ENCODE measurements around the gene SEPTIN11.

DNA sequence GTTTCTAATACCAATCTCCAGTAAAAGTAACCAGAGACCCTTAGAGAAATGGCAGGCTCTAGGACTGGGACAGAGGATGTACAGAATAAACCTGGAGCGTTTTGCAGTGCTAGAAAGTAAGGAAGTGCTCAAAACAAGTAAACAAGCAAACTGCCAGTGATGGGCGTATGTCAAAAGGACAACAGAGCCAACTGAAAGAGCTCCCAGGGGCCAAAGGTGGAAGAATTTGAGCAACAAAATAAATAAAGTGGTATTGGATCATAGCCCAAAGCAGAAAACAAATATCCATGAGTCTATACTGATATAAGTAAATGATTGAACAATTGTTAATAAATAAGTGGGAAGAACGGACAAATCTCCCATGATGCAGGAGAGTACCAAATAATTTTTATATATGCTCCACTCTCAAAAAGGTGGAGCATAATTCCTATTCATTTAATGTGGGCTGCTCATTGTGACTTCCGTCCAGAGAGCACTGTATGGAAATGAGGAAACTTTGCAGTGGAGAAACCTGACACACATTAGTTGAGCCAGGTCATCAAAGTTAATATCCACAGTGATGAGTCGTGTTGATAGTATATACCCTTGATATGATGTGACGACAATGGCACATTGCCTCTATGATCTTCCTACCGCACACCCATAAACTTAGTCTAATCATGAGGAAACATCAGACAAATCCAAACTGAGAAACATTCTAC lies 17.8 kb upstream of the SEPTIN11 start:
- TF ChIP-seq ZBTB21 (tag by site-specific recombination; IDR thresholded peaks at IDR 0.05) (no peak), ZNF274 (IDR thresholded peaks at IDR 0.05; ENCODE audit: low read length) (no peak), ZNF274 (tag by site-specific recombination; IDR thresholded peaks at IDR 0.05; ENCODE audit: borderline replicate concordance) (no peak), SP2 (tag by site-specific recombination; IDR thresholded peaks at IDR 0.05) (no peak), ELK4 (IDR thresholded peaks at IDR 0.05; ENCODE audit: borderline replicate concordance, low read depth, low read length) (no peak), ZNF660 (tag by site-specific recombination; IDR thresholded peaks at IDR 0.05) (no peak), REST (tag by site-specific recombination; IDR thresholded peaks at IDR 0.05) (no peak)
- TF ChIP-seq, protein P1, sequence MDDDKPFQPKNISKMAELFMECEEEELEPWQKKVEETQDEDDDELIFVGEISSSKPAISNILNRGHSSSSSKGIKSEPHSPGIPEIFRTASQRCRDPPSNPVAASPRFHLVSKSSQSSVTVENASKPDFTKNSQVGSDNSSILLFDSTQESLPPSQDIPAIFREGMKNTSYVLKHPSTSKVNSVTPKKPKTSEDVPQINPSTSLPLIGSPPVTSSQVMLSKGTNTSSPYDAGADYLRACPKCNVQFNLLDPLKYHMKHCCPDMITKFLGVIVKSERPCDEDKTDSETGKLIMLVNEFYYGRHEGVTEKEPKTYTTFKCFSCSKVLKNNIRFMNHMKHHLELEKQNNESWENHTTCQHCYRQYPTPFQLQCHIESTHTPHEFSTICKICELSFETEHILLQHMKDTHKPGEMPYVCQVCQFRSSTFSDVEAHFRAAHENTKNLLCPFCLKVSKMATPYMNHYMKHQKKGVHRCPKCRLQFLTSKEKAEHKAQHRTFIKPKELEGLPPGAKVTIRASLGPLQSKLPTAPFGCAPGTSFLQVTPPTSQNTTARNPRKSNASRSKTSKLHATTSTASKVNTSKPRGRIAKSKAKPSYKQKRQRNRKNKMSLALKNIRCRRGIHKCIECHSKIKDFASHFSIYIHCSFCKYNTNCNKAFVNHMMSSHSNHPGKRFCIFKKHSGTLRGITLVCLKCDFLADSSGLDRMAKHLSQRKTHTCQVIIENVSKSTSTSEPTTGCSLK (tag by site-specific recombination; IDR thresholded peaks at IDR 0.05), result no peak
- TF ChIP-seq, protein P2, sequence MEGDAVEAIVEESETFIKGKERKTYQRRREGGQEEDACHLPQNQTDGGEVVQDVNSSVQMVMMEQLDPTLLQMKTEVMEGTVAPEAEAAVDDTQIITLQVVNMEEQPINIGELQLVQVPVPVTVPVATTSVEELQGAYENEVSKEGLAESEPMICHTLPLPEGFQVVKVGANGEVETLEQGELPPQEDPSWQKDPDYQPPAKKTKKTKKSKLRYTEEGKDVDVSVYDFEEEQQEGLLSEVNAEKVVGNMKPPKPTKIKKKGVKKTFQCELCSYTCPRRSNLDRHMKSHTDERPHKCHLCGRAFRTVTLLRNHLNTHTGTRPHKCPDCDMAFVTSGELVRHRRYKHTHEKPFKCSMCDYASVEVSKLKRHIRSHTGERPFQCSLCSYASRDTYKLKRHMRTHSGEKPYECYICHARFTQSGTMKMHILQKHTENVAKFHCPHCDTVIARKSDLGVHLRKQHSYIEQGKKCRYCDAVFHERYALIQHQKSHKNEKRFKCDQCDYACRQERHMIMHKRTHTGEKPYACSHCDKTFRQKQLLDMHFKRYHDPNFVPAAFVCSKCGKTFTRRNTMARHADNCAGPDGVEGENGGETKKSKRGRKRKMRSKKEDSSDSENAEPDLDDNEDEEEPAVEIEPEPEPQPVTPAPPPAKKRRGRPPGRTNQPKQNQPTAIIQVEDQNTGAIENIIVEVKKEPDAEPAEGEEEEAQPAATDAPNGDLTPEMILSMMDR (tag by site-specific recombination; IDR thresholded peaks at IDR 0.05), result no peak
